Stimulated activated CD8-positive, alpha-beta memory T cell treated with anti-CD3 and anti-CD28 coated beads, Interleukin-4, amount 100 ng/mL, for 1 hour (primary cell): ENCODE results near the gene SLC25A51.
"Not testable (repeated sequence)": the region's sequence is repeated elsewhere in the genome, so short reads cannot be mapped to it uniquely, and the experiment has no call there.

Source experiments
- DNase-seq, 2 donors: peaks; one replicate each; pipeline ENCODE4 v3.0.0-alpha.2; 2020; ENCODE audit warnings: low read depth in 2 of 2, low spot score in 1 of 2

The SLC25A51 gene

DNA sequence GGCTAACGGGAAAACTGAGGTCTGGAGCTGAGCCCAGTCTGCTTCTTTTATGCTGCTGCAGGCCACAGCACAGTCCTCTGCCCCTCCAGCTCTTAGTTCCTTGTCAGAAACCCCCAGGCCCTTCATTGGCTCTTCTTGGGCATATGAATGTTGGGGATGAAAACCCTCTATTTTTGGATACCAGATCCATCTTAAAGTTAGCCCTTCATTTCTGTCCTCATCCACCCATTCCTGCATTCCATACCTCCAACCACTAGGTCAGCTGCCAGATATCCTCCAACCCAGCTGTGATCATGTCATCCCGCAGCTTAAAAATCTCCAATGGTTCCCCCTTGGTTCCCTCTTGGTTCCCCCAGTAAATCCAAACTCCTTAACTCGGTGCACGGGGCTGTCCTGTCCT is 1.8 kb upstream of the SLC25A51 start:
- no peak for DNase-seq

GRCh38 chr9:37905131-37905505 is 1.2 kb upstream of the SLC25A51 start:
- DNase-seq, result no peak

GRCh38 chr9:37904445-37905130 is 661 bp upstream of the SLC25A51 start:
- no peak for DNase-seq

- no peak for DNase-seq
Measured at GRCh38 chr9:37902796-37903646, 906 bp downstream of the SLC25A51 start.

- no peak for DNase-seq
Measured at GRCh38 chr9:37902131-37902530, 1.8 kb downstream of the SLC25A51 start.

- no peak for DNase-seq
Measured at GRCh38 chr9:37899041-37899440, 4.9 kb downstream of the SLC25A51 start.

DNA sequence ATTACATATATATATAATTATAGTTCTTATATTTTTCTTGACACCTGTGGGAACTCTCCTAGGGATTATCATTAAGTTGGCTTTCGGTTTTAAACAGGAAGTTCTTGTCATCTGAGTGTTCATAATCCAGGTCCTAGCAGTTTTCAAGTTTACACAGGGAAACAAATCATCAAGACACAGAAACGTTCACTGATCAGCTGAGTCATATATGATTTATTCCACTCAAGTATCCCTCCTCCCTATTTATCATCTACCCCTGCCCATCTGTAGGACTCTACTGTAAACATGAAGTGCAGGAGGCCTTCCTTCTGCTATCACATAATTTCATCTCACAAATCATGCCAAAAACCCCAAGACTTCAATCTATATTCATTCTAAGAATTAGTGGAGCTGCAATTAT is 6.3 kb downstream of the SLC25A51 start:
- DNase-seq, result no peak

GRCh38 chr9:37892063-37892462 is 11.9 kb downstream of the SLC25A51 start:
- DNase-seq, result no peak

GRCh38 chr9:37891042-37891441 is 12.9 kb downstream of the SLC25A51 start:
- not testable (repeated sequence) for DNase-seq

DNA sequence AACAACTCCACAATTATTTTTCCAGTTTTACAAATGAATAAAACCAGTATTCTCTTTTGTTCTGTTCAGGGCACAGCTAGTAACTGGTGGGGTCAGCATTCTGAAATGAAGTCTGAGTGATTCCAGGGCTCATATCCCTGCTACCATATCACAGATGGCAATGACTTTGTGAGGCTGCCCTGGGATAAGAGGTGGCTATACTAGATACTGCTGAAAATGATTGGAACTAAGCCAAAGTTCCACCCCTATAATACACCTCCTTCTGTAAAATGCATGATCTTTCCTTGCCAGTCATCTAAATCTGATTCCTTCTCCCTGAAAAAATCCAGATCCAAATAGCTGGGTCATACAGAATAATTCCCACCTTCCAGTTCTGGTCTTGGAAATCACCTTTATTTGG is 14.4 kb downstream of the SLC25A51 start:
- no peak for DNase-seq

DNA sequence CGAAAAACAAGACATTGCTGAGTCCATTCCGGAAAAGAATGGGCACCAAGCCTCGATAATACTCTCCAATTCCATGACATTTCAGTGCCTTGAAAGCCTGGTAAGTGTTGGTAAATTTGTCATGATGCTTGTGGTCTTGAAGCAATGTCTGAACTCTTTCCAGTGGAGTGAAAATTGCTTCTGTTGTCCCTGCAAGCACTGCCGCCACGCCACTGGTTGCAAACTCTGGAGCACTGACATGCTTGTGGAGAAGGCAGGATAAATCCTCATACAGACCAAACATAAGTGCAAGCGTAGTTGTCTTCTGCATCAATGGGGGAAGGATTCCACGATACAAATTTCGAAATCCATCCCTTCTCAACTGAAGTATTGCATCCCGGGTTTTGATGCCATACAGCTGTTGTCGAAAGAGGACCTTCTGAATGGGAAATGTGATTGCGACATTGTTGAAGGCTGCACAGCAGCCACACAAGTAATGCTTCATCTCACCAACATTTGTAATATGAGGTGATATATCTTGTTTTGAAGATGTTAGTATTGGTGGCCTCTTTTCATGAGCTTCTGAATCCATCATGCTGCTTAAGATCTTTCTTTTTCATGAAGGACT is 15.8 kb downstream of the SLC25A51 start:
- DNase-seq, result not testable (repeated sequence)

DNA sequence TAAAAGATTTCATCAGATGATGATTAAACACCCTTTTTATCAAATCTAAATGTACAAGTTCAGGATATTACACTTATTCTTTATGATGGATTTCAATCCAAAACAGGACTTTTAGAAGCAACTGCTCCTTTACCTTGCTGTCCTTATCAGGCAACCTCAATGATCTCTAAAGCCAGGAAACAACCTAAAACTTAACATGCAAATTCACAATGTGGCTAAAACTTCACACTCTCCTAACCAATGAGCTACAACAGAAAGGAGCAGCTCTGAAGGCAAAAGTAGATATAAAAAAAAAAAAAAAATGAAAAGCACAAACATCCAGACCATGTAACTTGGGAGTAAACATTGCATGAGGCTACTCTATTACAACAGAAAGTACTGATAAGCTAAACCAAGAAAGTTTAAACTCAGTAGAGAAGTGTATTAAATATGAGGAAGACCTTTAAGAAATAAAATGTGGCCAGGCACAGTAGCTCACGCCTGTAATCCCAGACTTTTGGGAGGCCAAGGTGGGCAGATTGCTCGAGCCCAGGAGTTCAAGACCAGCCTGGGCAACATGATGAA is 22.9 kb downstream of the SLC25A51 start:
- DNase-seq, result no peak

GRCh38 chr9:37876376-37876775 is 27.6 kb downstream of the SLC25A51 start:
- no peak for DNase-seq

- DNase-seq, result no peak
Measured at GRCh38 chr9:37873955-37874354, 30.0 kb downstream of the SLC25A51 start.

DNA sequence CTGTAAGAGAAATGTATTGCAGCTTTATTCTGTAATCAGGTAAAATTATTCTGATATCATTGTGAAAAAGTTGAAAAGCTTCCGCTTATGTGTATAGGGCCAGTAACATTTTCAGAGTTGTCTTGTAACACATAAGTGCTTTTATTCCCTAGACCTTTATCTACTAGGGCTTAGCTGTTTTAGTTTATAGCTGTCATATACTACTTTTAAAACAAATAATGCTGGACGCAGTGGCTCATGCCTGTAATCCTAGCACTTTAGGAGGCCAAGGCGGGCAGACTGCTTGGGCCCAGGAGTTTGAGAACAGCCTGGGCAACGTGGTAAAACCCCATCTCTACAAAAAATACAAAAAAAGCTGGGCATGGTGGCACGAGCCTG is 33.1 kb downstream of the SLC25A51 start:
- DNase-seq, result no peak

- DNase-seq, result no peak
Measured at GRCh38 chr9:37870081-37870798, 33.7 kb downstream of the SLC25A51 start.

DNA sequence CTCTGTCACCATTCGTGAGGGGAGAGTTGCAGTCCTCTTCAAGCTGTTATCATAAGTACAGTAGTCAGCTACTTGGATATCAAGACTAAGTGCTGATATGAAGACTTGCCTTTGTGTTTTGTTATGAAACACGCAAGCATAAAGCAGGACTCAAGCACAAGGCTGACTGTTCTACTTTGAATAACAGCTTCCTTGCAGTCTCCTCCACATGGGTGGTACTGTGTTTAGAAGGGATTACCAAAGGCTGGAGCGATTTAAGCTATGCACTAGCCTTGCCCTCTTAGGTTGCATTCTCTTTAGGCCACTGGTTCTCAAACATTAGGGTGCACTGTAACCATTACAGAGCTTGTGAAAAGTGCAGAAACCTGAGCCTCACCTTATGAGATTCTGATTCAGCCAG is 41.4 kb downstream of the SLC25A51 start:
- DNase-seq, result no peak

DNA sequence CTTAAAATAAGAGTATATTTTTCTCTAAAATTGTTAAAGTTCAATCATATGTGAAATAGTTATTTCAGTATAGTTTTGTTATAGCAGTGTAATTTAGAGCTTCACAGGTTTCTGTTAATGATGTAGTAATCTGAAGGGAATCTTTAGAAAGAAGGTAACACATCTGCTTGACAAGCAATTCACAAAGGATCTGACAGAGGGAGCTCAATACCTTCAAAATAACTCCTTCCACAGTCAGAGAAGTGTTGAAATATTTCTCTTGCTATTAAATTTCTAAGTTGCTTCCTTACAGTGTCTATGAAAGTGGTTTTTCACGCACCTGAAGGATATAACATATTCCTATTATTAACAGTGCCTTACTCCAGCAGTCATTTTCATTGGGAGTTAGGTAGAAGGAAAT is 44.9 kb downstream of the SLC25A51 start:
- DNase-seq, result no peak

GRCh38 chr9:37856551-37856950 is 47.4 kb downstream of the SLC25A51 start:
- DNase-seq, result no peak

GRCh38 chr9:37852222-37852621 is 51.7 kb downstream of the SLC25A51 start:
- no peak for DNase-seq

DNA sequence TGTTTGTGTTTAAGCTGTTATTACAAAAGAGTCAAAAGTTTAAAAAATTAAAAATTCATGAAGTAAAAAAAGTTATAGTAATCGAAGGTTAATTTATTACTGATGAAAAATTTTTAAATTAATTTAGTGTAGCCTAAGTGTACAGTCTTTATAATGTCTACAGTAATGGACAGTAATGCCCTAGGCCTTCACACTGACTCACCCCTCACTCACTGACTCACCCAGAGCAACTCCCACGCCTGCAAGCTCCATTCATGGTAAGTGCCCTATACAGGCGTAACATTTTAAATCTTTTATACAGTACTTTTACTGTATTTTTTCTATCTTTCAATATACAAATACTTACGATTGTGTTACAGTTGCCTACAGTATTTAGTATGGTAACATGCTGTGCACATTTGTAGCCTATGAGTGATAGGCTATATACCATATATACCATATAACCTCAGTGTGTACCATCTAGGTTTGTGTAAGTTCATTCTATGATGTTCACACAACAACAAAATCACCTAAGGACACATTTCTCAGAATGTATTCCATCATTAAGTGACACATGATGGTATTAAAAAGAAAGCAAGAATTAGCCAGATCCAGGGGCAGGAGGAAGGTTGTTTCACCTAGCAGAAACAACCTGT is 63.2 kb downstream of the SLC25A51 start:
- DNase-seq, result no peak
